Measurements from ENCODE around the gene ERC2.

DNA sequence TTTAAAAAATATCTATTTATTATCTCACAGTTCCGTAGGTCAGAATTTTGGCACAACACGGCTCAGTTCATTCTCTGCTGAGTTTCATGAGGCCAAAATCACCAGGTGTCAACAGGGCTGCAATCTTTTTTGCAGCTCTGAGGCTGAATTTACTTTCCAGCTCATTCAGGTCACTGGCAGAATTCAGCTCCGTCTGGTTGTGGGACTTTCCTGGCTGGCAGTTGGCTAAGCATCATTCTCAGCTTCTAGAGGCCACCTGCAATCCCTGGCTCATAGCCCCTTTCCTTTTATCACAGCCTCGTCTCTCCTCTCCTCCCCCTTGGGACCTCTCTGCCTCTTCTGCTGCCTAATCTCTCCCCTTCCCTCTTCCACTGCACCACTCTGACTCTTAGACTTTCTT is 807.1 kb downstream of the ERC2 start:
- TF ChIP-seq EZH2phosphoT487 (IDR thresholded peaks at IDR 0.05; ENCODE audit: borderline replicate concordance, low read depth, low read length): no peak
- TF ChIP-seq, protein P1, sequence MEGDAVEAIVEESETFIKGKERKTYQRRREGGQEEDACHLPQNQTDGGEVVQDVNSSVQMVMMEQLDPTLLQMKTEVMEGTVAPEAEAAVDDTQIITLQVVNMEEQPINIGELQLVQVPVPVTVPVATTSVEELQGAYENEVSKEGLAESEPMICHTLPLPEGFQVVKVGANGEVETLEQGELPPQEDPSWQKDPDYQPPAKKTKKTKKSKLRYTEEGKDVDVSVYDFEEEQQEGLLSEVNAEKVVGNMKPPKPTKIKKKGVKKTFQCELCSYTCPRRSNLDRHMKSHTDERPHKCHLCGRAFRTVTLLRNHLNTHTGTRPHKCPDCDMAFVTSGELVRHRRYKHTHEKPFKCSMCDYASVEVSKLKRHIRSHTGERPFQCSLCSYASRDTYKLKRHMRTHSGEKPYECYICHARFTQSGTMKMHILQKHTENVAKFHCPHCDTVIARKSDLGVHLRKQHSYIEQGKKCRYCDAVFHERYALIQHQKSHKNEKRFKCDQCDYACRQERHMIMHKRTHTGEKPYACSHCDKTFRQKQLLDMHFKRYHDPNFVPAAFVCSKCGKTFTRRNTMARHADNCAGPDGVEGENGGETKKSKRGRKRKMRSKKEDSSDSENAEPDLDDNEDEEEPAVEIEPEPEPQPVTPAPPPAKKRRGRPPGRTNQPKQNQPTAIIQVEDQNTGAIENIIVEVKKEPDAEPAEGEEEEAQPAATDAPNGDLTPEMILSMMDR (conservative IDR thresholded peaks at IDR 0.05; ENCODE audit: low read length): no peak

Measured in OCI-LY7 (cell line).